Measurements from ENCODE around the gene SENP2.
"Not testable (repeated sequence)": the region's sequence is repeated elsewhere in the genome, so short reads cannot be mapped to it uniquely, and the experiment has no call there.

The SENP2 gene

DNA sequence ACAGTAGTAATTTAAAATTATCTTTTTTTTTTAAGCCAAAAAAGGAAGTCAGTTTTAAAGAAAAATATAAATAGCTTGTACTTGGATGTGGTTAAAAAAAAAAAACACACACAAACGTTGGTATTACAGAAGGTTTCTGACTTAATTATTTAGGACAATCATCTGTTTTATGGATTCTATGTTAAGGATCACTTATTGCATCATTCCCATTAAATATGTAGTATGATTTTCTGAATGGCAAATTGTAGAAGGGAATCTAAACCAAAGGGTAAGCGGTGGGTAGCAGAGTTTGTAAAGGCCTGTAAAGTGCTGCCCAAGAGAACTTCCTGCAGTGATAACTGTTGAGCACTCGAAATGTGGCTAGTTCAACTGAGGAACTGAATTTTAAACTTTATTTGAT is 8.0 kb downstream of the SENP2 start:
- no peak for DNase-seq

DNA sequence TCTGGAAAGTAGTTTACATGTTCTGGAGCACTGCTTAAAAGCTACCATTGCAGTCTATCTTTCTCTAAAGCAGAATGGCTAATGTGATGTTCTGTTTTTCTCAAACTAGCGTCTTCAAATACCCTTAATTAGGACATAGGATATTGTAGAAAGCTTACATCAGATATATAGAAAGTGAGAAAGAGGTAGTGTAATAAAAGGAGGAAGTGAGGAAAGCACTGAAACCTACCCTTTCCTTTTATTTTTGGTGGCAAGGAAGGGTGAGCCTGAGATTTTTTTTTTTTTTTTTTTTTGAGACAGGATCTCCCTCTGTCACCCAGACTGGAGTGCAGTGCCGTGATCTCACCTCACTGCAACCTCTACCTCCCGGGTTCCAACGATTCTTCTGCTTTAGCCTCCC is 9.4 kb downstream of the SENP2 start:
- DNase-seq, result no peak

DNA sequence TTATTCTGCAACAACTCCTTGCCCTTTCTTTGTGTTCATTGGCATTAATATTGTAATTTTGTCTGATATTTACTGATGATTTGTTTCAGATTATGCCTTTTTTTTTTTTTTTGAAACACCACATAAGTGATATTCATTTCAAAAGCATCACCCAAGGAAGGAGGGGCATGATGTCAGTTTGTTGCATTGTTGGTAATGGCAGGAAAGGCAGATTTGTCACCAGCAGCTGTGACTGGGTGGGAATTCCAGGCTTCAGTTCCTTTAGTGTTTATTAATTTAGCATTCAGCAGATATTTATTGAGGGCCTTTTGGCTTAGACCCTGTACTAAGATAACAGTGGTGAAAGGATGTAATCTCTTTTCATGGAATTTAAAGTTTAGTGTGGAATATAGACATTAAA is 19.5 kb downstream of the SENP2 start:
- no peak for DNase-seq

DNA sequence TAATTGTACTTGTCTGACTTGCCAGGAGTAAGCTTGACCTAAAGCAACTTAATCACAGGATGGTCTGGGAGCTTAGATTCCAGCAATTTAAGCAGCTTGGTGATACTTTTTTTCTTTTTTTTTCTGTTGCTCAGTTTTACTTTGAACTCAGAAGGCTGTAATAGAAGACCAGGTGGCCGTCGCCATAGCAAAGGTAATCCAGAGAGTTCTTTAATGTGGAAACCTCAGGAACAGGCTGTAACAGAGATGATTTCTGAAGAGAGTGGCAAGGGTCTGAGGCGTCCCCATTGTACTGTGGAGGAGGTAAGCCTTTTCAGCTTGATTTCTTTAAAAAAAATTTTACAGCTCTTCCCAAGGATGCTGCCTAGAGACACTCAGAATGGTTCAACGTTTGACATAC is 20.1 kb downstream of the SENP2 start:
- DNase-seq, result no peak

DNA sequence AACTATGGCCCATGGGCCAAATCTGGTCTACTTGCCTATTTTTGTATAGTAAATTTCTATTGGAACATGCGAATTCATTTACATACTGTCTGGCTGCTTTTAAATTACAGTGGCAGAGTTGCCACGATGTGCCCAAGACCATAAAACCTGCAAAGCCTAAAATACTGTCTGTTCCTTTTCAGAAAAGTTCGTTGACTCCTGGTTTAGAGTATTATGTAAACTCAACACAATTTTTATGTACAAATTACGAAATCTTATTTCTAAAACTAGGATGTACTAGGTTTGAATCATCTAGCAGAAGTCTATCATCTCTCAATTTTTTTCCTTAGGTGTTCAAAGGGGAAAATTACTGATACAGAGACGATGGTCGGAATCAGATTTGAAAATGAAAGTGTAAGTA is 26.9 kb downstream of the SENP2 start:
- DNase-seq, result no peak

DNA sequence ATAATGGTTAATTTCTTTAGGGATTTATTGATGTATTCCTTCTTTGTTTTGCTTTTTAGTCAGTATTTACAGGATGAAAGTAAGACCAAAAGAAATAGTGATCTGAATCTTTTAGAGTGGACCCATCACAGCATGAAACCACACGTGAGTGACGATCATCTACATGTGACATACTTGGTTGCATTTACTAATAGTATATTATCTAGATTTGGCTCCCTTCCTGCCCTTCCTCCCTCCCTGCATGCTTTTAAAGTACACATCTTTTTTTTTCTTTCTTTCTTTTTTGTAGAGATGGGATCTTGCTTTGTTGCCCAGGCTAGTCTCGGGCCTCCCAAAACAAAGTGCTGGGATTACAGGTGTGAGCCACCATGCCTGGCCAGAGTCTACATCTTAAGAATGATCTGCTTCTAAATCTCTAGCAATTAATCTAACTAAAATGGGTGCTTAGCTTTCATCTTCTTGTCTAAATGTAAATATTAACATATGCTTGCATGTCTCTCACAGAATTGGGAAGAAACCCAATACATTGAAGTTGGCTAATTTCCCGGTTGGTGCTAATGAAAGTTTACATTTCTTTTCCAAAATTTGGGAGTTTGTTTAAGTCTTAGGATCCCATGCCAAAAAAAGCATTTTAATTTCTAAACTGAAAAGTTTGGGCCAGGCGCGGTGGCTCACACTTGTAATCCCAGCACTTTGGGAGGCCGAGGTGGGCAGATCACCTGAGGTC is 38.0 kb downstream of the SENP2 start:
- DNase-seq, result no peak

DNA sequence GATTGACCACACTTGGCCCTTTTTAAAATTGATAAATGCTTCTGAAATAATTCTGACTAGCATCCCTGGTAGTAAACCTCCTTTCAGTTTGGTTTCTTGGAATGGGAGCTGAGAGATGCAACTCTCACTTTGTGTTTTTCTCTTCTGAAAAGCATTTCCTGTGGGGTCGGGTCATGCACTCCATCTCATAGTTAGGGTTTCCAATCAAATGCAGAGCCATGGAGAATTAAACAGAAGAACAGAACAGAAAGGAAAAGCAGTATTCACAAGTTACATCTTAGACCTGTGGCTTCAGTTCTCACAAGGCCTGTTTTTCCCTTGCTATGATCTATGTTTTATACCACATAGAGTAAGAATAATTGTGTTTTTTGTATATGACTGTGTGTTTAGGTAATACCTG is 39.7 kb downstream of the SENP2 start:
- no peak for DNase-seq

DNA sequence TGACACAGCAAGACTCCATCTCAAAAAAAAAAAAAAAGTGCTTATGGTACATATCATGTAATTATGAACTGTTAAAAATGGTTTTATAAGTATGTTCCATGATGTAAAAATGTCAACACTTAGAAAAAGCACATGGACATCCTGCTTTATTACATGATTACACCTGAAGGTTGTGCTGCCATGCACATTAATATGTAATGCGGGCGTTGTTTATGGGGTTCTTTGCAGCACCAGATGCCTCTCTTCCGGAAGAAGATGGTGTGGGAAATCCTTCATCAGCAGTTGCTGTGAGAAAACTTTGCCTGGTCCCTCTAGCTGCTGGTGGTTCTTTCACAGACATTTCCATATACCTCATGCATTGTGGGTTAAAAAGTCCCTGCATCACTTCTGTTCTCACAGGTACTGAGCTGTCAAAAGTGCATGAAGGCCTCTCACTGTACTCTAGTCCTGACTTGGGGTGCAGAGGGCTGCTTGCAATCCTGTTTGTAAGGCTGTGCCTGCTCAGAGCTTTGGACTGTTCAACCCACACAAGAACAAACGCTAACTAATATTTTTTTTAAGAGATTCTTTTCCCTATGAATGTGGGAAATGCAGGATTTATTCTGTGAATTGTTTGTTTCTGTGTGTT is 43.6 kb downstream of the SENP2 start:
- no peak for DNase-seq

DNA sequence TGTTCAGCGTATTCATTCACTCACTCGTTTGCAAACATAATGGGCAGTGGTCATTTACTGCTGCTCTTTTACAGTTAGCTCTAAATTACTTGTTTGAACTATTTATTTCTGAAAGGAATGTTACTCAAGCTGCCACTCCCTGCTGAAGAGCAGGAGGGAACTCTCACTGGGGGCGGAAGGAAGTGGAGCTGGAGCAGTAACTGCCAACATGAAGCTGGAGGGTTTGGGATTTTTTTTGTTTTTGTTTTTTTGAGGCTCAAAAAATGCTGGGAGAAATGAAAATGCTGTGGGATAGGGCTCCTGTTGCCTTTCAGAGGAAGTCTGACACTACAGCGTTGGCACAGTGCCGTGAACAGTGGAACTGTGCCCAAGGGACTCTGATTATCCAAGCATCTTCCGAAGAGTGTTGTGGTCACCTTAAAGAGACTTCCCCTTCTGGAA is 44.1 kb downstream of the SENP2 start:
- DNase-seq, result no peak

DNA sequence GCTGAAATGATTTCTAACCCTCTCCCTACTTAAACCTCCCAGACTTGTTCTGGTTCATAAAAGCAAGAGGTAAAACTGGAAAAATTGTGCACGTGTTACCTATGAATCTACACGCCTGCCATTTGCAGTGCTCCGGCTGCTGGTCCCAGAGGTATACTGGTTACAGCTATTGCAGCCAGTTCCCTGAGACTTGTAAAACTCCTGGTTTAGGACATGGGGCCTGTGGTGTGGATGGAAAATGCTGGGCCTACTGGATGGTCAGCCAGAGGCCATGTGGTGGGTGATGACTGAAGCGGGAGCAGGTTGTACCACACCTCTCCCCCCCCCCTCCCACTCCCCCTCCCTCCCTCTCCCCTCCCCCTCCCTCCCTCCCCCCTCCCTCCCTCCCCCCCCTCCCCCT is 45.0 kb downstream of the SENP2 start:
- no peak for DNase-seq

DNA sequence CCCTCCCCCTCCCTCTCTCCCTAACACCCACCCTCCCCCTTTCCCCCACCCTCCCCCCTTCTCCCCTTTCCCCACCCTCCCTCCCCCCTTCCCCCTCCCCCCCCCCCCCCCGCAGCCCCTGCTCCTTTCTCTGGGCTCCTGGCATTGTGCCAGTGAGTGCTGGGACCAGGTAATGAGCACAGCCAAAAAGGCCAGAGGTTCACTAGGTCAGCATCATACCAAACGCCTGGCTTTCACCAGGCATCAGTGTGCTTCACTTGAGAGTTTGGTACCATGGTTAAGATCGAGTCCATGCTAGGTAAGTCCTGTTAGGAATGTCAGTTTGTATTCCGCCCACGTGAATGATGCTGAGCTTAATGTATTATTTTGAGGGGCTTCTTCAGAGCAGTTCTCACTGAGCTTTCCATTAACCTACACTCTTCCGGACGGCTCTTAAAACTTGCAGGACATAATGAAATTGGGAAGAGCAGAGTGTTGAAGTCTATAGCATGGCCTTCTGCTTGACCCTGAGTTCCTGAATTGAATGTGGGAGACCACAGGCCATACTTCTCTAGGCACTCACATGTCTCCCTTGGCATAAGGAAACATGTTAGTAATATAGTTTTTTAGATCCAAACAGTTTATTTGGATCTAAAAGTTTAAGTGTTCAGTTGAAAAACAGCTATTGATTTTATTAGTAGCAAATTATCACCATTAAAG is 45.6 kb downstream of the SENP2 start:
- no peak for DNase-seq

DNA sequence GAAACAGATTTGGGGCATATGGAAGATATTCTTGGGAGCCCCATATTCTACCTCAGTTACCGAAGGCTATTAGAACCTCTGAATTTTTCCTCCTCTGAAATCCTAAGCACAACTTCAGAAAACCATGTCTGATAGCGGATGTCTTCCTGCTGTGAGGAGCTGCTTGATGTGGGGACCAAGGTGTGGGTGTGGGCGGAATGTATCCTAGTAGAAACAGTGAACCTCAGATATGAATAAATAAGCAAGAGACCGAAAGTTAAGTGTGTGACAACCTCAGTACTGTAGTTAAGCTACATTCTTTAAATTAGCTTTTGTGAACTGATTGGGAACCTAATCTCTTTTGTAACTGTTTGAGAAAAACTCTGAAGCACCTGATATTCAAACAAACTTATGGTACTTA is 46.9 kb downstream of the SENP2 start:
- no peak for DNase-seq

DNA sequence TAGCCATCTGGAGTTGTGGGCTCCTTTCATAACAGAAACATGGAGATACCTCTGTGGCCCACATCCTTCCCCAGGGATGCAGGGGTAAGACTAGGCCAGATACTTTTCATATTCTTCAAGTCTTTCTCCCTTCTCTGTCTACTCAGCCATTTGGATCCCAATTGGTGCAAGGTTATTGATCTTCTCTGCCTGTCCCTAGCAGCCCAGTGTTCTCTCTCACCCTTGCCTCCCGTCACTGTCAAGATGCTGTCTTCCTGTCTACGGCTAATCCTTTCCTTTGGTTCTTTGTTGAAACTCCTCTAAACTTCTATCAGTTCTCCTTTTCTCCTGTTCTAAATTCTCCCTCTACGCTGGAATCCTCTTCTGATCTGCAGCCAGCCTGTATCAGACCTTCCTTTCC is 51.3 kb downstream of the SENP2 start:
- DNase-seq, result no peak

DNA sequence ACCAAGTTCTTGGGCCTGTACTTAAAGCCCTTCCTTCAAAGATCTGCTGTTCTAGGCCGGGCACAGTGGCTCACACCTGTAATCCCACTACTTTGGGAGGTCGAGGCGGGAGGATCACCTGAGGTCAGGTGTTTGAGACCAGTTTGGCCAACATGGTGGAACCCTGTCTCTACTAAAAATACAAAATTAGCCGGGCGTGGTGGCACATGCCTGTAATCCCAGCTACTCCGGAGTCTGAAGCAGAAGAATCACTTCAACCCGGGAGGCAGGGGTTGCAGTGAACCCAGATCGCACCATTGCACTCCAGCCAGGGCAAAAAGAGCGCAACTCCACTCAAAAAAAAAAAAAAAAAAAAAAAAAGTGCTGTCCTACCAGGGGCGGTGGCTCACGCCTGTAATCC is 52.6 kb downstream of the SENP2 start:
- not testable (repeated sequence) for DNase-seq

DNA sequence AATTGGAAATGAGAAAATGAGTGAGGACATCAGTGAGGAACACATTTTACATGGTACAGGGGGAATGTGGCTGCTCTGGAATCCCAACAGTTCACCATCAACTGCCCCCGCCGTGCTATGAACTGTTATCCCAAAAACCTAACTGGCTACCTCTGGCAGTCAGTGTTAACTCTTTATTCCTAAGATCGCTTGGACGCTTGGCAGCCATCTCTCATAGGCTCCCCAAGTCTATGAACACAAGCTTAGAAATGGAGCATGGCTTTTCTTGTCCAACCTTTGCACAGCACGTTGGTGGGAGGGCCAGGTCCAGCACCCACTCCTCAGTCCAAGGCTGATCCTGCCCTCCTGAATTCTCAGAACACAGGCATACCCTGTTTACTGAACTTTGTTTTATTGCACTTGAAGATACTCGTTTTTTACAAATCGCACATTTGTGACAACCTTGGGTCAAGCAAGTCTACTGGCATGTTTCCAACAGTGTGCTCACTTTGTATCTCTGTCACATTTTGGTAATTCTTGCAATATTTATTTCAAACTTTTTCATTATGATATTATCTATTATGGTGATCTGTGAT is 53.6 kb downstream of the SENP2 start:
- DNase-seq, result no peak

DNA sequence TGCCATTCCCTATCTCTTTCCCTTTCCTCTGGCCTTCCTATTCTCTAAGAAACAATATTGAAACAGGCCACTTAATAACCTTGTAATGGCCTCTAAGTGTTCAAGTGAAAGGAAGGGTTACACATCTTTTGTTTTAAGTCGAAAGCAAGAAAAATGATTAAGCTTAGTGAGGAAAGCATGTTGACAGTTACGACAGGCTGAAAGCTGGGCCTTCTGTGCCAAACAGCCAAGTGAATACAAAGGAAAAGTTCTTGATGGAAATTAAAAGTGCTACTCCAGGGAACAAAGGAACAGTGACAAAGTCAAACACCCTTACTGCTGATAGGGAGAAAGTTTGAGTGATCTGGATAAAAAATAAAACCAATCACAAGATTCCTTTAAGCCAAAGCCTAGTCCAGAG is 54.2 kb downstream of the SENP2 start:
- DNase-seq, result no peak

DNA sequence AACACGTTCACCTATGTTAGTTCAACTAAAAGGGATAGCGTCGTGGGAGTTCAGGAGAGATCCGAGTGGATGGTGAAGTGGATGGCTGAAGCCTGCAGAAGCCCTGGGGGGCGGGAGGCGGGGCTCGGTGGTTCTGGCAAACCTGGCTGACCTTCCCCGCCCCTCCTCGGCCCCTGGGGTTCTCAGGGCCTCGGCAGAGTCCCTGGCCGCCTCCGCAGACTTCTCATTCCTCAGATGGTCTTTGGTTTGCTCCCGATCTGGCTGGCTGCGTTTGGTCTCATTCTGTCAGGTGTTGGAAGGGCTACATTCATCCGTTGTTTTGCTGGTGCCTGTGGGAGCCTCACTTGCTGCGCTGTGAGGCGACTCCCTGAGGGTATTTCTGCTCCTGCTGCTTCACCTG is 59.1 kb downstream of the SENP2 start:
- DNase-seq, result not testable (repeated sequence)

DNA sequence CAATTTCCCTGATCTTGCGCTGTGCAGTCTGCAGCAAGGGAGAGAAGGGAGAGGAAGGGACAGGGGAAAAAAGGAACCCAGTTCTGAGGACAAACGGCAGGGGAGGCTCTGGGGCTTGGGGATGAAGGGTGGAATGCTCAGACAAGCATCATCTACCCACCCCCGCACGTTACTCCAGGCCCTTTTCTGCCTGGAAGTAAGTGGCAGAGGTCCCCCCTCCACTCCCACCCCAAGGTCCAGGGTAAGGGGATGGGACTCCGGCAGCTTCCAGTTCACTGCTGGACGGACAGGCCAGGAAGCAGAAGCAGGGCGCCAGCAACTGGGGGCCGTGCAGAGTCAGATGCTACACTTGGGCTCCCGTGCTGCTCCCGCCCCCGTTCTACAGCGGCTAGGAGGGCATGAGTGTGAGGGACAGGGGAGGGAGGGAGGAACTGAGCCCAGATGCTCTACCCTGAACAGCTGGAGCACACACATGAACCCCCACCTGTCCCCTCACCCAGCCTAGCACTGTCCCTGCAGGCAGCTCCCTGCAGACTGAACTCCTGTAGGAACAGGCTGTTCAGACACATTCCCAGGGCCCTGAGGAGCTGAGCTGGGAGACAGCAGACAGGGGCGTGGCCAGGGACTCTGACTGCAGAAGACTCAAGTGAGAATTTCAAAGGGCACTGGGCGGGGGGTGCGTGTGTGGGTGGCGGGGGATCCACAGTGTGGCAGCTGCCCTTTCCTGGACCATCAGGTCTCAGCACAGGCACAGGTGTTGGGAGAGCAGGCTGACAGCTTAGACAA is 59.7 kb downstream of the SENP2 start:
- no peak for DNase-seq

DNA sequence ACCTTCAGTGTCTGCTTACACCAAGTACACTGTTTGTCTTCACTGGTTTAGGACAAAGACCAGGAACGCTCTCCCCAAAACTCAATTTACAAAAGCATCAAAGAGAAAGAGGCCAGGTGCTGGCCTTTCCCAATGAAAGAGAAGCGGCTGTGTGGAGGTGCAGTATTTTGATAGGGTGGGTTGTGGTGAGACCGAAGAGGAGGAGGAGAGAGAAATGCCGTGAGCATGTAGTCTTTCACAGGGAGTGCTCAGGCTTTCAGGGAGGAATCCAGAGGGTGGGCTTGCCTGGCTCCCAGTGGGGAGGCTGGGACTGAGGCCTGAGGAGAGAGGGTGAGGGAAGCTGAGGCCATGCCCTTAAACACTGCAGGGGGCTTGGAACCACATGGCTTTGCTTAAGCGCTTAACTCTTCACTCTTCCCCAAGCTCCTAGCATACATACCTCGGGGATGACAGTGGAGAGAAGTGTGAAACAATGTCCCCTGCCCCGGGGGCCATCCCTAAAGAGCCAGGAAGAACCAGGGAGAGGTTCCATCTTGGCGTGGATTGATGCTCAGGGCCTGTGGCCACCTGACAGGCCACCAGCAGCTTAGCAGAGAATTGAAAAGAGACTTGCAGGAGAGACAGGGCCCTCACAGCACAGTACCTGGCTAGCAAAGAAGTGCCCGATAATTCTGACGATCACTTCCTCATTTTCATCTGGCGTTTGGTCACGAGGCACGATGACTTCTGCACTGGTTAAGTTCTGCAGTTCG is 60.5 kb downstream of the SENP2 start:
- DNase-seq, result no peak

DNA sequence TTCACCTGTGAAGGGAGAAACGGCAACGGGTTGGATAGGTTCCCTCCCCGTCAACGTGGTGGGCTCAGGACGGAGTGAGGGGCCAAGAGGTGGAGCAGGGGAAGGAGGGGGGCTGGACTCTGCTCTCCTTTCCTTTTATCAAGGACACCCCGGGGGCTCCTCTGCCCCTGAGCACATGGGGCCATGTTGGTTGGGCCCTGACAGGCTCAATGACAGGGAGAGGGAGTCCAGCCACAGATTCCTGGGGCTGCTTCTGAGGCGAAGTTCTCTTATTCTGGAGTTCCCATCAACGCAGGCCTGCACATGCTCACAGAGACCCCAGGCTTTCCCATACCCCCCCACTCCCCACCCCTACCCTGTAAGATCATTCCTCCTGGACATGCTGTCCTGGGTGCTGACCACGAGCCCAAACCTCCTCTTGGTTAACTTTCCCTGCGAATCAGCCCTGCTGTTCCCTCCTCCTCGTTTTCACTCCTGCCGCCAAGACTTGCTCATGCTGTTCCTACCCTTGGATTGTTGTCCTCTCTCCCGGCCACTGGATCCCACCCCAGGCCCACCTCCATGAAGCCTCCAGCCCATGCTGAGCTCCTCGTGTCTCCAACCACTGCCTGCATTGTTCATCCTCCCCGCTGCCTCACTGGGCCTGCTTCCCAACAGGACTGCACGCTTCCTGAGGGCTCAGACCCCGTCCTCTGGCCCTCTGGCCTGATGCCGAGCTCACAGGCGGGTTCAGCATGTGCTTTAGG is 61.2 kb downstream of the SENP2 start:
- no peak for DNase-seq

DNA sequence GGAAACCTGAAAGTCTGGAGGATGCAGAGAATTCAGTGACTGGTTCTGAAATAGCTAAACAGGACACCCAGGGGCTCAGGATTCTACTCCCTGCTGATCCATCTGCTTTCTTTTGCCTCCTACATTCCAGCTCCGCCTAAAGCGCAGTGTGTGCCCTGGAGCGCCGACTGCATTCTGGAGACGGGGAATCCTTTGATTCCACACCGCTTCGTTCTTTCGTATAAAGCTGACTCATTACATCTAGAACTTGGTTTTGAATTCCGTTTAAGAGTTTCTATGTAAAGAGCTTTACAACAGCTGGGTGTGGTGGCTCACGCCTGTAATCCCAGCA is 61.8 kb downstream of the SENP2 start:
- DNase-seq, result no peak

DNA sequence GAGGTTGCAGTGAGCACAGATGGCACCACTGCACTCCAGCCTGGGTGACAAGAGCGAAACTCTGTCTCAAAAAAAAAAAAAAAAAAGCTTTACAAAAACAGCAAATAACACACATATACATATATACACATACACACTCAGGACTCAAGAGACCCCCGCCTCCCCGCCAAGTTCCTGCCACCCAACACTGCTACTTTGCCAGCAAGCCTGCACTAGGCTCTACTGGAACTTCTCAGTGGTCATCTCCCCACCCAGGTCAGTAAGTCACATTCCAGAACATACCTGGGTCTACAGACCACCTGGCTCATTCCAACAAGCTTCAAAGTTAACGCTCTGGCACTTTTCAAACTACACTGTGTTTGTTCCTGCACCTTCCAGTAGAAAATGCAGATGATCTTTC is 62.3 kb downstream of the SENP2 start:
- no peak for DNase-seq

Data from T-helper 9 cell (primary cell).